ENCODE measurements around the gene SIGLEC10. TPM values are rescaled to one million over a fixed set of nuclear protein-coding genes. Genes with fewer than 3 reads are reported as not detected.
"Not testable (repeated sequence)": the region's sequence is repeated elsewhere in the genome, so short reads cannot be mapped to it uniquely, and the experiment has no call there.

SIGLEC10 gene
- total and polyA plus RNA-seq, 9 of the 15 experiments (the other 6 are each of a cell fraction or from before 2014, with no cell fraction given): 0.10 to 1.8 (median 0.82) TPM

DNA sequence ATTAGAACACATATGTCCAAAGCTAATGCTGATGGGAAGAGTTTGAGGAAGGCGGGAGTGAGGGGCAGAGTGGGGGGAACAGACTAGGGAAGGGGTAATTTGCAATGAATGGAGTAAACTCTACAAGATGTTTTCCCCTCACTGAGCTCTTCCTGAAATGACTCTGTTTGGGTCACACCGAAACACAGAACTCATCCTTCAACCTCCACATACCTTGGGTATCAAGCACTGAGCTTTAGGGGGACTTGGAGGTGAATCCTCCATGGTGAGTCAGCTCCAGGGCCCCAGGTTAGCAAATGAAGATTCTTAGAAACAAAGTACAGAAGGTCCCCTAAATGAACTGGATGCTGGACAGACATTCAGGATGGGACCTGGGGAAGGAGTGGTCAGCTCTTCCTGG, 1.3 kb upstream of the SIGLEC10 start:
- ATAC-seq: no peak
- H3K4me2 ChIP-seq (ENCODE audit: insufficient read depth, low read length): no peak overlapping the region
- no peak overlapping the region for H2AFZ ChIP-seq (ENCODE audit: low read depth, low read length)
- DNase-seq (ENCODE audit: extremely low read depth in 1 of 4, low spot score in 3 of 4): no peak
- H3K36me3 ChIP-seq (ENCODE audit: control insufficient read depth, insufficient read depth, low read length): no peaks in the 10 kb centered on the region
- no peaks in the 10 kb centered on the region for H3K79me2 ChIP-seq (ENCODE audit: control insufficient read depth, insufficient read depth, low read length)
- H3K27ac ChIP-seq (ENCODE audit: extremely low read depth, low read depth, low read length): no peak overlapping the region
- BruUV-seq (replicated peaks): no TSS peak
- no peak overlapping the region for H3K9ac ChIP-seq (ENCODE audit: insufficient read depth in 1 of 2, low read depth in 2 of 2, low read length in 2 of 2)
- H3K4me3 ChIP-seq: no peak overlapping the region
- in situ Hi-C loops (cut with MboI): no loop called here
- no peaks in the 10 kb centered on the region for H3K9me3 ChIP-seq (replicated peaks; ENCODE audit: control insufficient read depth, insufficient read depth, low read depth, low read length)
- H4K20me1 ChIP-seq (replicated peaks; ENCODE audit: control insufficient read depth, insufficient read depth, low read length): no peaks in the 10 kb centered on the region
- no peak for TF ChIP-seq GTF2B (IDR thresholded peaks at IDR 0.05; ENCODE audit: extremely low read depth, insufficient read length)
- no peaks in the 10 kb centered on the region for H3K9me1 ChIP-seq (ENCODE audit: control insufficient read depth, insufficient read depth, low read length)
- no peak for FAIRE-seq
- peaks cover 9 to 36% of the 10 kb centered on the region in 2 experiments for H3K4me1 ChIP-seq (replicated peaks in 1 of 2; ENCODE audit: control insufficient read depth in 2 of 2, insufficient read depth in 2 of 2, low read length in 2 of 2)
- 53% methylated on average over 2 of the region's 2 CpGs for WGBS (ENCODE audit: insufficient coverage, low coverage, missing lambda C conversion rate)
- ChIA-PET POLR2A (interaction anchor here (0.8 to 1.9 kb wide), 3 partner anchors 11 to 238 kb away, joined by 3 to 6 read pairs (median 5); no protein-coding TSS in a partner anchor), CTCF (ENCODE audit: low intra/inter-chr PET ratio) (no interaction called here)
- intact Hi-C loops (cut with micrococcal nuclease): no loop called here
- no peaks in the 10 kb centered on the region for H3K27me3 ChIP-seq (ENCODE audit: control insufficient read depth in 2 of 2, insufficient read depth in 2 of 2, low read length in 2 of 2)

DNA sequence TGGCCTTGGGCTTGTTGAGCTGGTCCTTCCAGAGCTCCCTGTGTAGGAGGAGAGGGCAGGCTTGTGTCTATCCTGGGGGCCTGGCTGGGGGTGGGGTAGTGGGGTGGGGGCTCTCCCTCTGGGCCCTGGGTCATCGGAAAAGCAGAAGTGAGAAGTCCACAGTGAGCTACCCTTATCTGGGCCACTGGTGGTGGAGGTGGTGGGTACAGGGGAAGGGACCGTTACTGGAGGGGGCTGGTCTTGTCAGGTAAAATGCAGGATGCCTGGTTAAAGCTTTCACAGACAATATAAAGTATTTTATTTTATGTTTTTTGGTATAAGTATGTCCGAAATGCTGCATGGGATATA, 342 bp upstream of the SIGLEC10 start:
- ChIA-PET POLR2A (interaction anchor here (0.6 to 1.3 kb wide), 2 partner anchors 10 to 83 kb away, joined by 4 to 5 read pairs; no protein-coding TSS in a partner anchor), CTCF (ENCODE audit: low intra/inter-chr PET ratio) (interaction anchor here (0.6 kb wide), 1 partner anchor 239 kb away, joined by 3 read pairs; no protein-coding TSS in a partner anchor)
- Histone ChIP-seq H4K20me1 (replicated peaks; ENCODE audit: control insufficient read depth, insufficient read depth, low read length) (no peaks in the 10 kb centered on the region), H3K27me3 (ENCODE audit: control insufficient read depth in 2 of 2, insufficient read depth in 2 of 2, low read length in 2 of 2) (no peaks in the 10 kb centered on the region), H3K9me3 (replicated peaks; ENCODE audit: control insufficient read depth, insufficient read depth, low read depth, low read length) (no peaks in the 10 kb centered on the region), H3K9me1 (ENCODE audit: control insufficient read depth, insufficient read depth, low read length) (no peaks in the 10 kb centered on the region), H3K4me2 (ENCODE audit: insufficient read depth, low read length) (no peak overlapping the region), H3K4me1 (replicated peaks in 1 of 2; ENCODE audit: control insufficient read depth in 2 of 2, insufficient read depth in 2 of 2, low read length in 2 of 2) (peaks cover 9 to 36% of the 10 kb centered on the region in 2 experiments), H3K27ac (ENCODE audit: extremely low read depth, low read depth, low read length) (no peak overlapping the region), H3K36me3 (ENCODE audit: control insufficient read depth, insufficient read depth, low read length) (no peaks in the 10 kb centered on the region), H3K79me2 (ENCODE audit: control insufficient read depth, insufficient read depth, low read length) (no peaks in the 10 kb centered on the region), H3K4me3 (no peak overlapping the region), H3K9ac (ENCODE audit: insufficient read depth in 1 of 2, low read depth in 2 of 2, low read length in 2 of 2) (peak overlapping the region in 1 of 2 experiments; percentile 67; a peak in 2 of 4 replicates), H2AFZ (ENCODE audit: low read depth, low read length) (no peak overlapping the region)
- no peak for DNase-seq (ENCODE audit: extremely low read depth in 1 of 4, low spot score in 3 of 4)
- TF ChIP-seq SPI1 (IDR thresholded peaks at IDR 0.05; ENCODE audit: borderline replicate concordance, low read depth, low read length) (peak; percentile 87), VEZF1 (CRISPR knock-in tag; IDR thresholded peaks at IDR 0.05) (peak; percentile 67; the same call in 1 of the 2 replicates), TCFL5 (CRISPR knock-in tag; conservative IDR thresholded peaks at IDR 0.05) (no peak), ELF1 (tag; IDR thresholded peaks at IDR 0.05) (no peak)
- no TSS peak for BruUV-seq (replicated peaks)
- no peak for FAIRE-seq
- no peak; the same call in 2 of the 3 replicates for ATAC-seq
- intact Hi-C loops (cut with micrococcal nuclease) (no loop called here), in situ Hi-C loops (cut with MboI) (no loop called here)
- 6% methylated on average over 2 of the region's 3 CpGs for WGBS (ENCODE audit: insufficient coverage, low coverage, missing lambda C conversion rate)

- in situ Hi-C loops (cut with MboI); H3K4me3 ChIP-seq; H2AFZ ChIP-seq (ENCODE audit: low read depth, low read length); H3K9me1 ChIP-seq (ENCODE audit: control insufficient read depth, insufficient read depth, low read length); BruUV-seq (replicated peaks); H3K9ac ChIP-seq (ENCODE audit: insufficient read depth in 1 of 2, low read depth in 2 of 2, low read length in 2 of 2); H3K79me2 ChIP-seq (ENCODE audit: control insufficient read depth, insufficient read depth, low read length); FAIRE-seq; H3K27ac ChIP-seq (ENCODE audit: extremely low read depth, low read depth, low read length); CTCF ChIA-PET (ENCODE audit: low intra/inter-chr PET ratio); H4K20me1 ChIP-seq (replicated peaks; ENCODE audit: control insufficient read depth, insufficient read depth, low read length); H3K4me2 ChIP-seq (ENCODE audit: insufficient read depth, low read length); POLR2A ChIA-PET; H3K9me3 ChIP-seq (replicated peaks; ENCODE audit: control insufficient read depth, insufficient read depth, low read depth, low read length); DNase-seq (ENCODE audit: extremely low read depth in 1 of 4, low spot score in 3 of 4); H3K36me3 ChIP-seq (ENCODE audit: control insufficient read depth, insufficient read depth, low read length); H3K27me3 ChIP-seq (ENCODE audit: control insufficient read depth in 2 of 2, insufficient read depth in 2 of 2, low read length in 2 of 2); intact Hi-C loops (cut with micrococcal nuclease): not testable (repeated sequence)
- WGBS (ENCODE audit: insufficient coverage, low coverage, missing lambda C conversion rate): 32% methylated on average over 6 of the region's 15 CpGs
- peaks cover 9 to 30% of the 10 kb centered on the region in 2 experiments for H3K4me1 ChIP-seq (replicated peaks in 1 of 2; ENCODE audit: control insufficient read depth in 2 of 2, insufficient read depth in 2 of 2, low read length in 2 of 2)
- ATAC-seq: peak; percentile 14; the same call in 2 of the 3 replicates
Observed at GRCh38 chr19:51416422-51416821, 1.0 kb downstream of the SIGLEC10 start.

Data from K562 (cell line).